ACC112 (cell line): ENCODE measurements around the gene TMEM63C.

Source experiments
- H2AFZ ChIP-seq: fragments of 200-600 bp; sonication (generic); one replicate; pipeline ENCODE4 v1.6.0; 2017; ENCODE audit warnings: antibody characterized with exemption, low read length; ENCODE audit not compliant: unreplicated experiment
- H3K27ac ChIP-seq: fragments of 200-600 bp; sonication (generic); 2 replicates; pipeline ENCODE4 v1.5.1; 2014; ENCODE audit warnings: low read depth, mild to moderate bottlenecking, antibody characterized with exemption, low read length, moderate library complexity
- H3K27me3 ChIP-seq: fragments of 200-600 bp; sonication (generic); 2 replicates; pipeline ENCODE4 v1.6.1; 2014; ENCODE audit warnings: mild to moderate bottlenecking, antibody characterized with exemption, low read length, moderate library complexity, mixed read lengths; ENCODE audit not compliant: insufficient read depth
- H3K36me3 ChIP-seq: fragments of 200-600 bp; sonication (generic); 2 replicates; pipeline ENCODE4 v1.6.1; 2016; ENCODE audit warnings: mild to moderate bottlenecking, antibody characterized with exemption, low read length, moderate library complexity, mixed read lengths; ENCODE audit not compliant: insufficient read depth
- H3K4me1 ChIP-seq: fragments of 200-600 bp; sonication (generic); one replicate; pipeline ENCODE4 v1.6.1; 2016; ENCODE audit warnings: low read length, mixed read lengths; ENCODE audit not compliant: insufficient read depth, unreplicated experiment, control insufficient read depth
- H3K4me3 ChIP-seq: fragments of 200-600 bp; sonication (generic); 2 replicates; pipeline ENCODE4 v1.5.1; 2014; ENCODE audit warnings: mild to moderate bottlenecking, low read depth, low read length
- H3K79me2 ChIP-seq: fragments of 200-600 bp; sonication (generic); one replicate; pipeline ENCODE4 v1.6.0; 2016; ENCODE audit warnings: low read length; ENCODE audit not compliant: control insufficient read depth, unreplicated experiment, insufficient read depth

The TMEM63C gene

GRCh38 chr14:77183896-77184295, 2.3 kb downstream of the TMEM63C start:
- H3K79me2 ChIP-seq, result no peaks in the 10 kb centered on the region
- peaks cover 58% of the 10 kb centered on the region for H3K27me3 ChIP-seq
- H2AFZ ChIP-seq, result no peak overlapping the region
- H3K27ac ChIP-seq, result no peak overlapping the region
- H3K4me3 ChIP-seq, result no peak overlapping the region
- H3K36me3 ChIP-seq, result no peaks in the 10 kb centered on the region
- H3K4me1 ChIP-seq, result peaks cover 13% of the 10 kb centered on the region

GRCh38 chr14:77184396-77185092, 2.9 kb downstream of the TMEM63C start:
- H3K4me1 ChIP-seq, result peaks cover 13% of the 10 kb centered on the region
- H2AFZ ChIP-seq, result no peak overlapping the region
- no peaks in the 10 kb centered on the region for H3K36me3 ChIP-seq
- H3K27me3 ChIP-seq, result peaks cover 60% of the 10 kb centered on the region
- no peak overlapping the region for H3K27ac ChIP-seq
- H3K4me3 ChIP-seq, result no peak overlapping the region
- no peaks in the 10 kb centered on the region for H3K79me2 ChIP-seq

GRCh38 chr14:77185093-77185465, 3.5 kb downstream of the TMEM63C start:
- H3K4me1 ChIP-seq, result peaks cover 13% of the 10 kb centered on the region

GRCh38 chr14:77186911-77187648, 5.5 kb downstream of the TMEM63C start:
- Histone ChIP-seq H3K36me3 (no peaks in the 10 kb centered on the region), H3K27ac (no peak overlapping the region), H3K27me3 (peaks cover 57% of the 10 kb centered on the region), H3K79me2 (no peaks in the 10 kb centered on the region), H2AFZ (no peak overlapping the region), H3K4me3 (no peak overlapping the region), H3K4me1 (peaks cover 13% of the 10 kb centered on the region)

More at GRCh38 chr14:77185093-77185465, 3.5 kb downstream of the TMEM63C start:
- Histone ChIP-seq H3K36me3 (no peaks in the 10 kb centered on the region), H3K79me2 (no peaks in the 10 kb centered on the region), H3K27me3 (peaks cover 60% of the 10 kb centered on the region), H3K27ac (no peak overlapping the region), H2AFZ (no peak overlapping the region), H3K4me3 (no peak overlapping the region)

- Histone ChIP-seq H2AFZ (no peak overlapping the region), H3K79me2 (no peaks in the 10 kb centered on the region), H3K27me3 (peaks cover 57% of the 10 kb centered on the region), H3K36me3 (no peaks in the 10 kb centered on the region), H3K4me3 (no peak overlapping the region), H3K4me1 (peaks cover 8% of the 10 kb centered on the region), H3K27ac (no peak overlapping the region)
These were observed 6.0 kb downstream of the TMEM63C start for GRCh38 chr14:77187649-77188012.

GRCh38 chr14:77189479-77189878, 7.9 kb downstream of the TMEM63C start:
- no peaks in the 10 kb centered on the region for H3K79me2 ChIP-seq
- no peak overlapping the region for H2AFZ ChIP-seq
- H3K4me3 ChIP-seq, result no peak overlapping the region
- H3K27me3 ChIP-seq, result peaks cover 48% of the 10 kb centered on the region
- peaks cover 8% of the 10 kb centered on the region for H3K4me1 ChIP-seq
- H3K27ac ChIP-seq, result no peak overlapping the region
- H3K36me3 ChIP-seq, result no peaks in the 10 kb centered on the region

- no peaks in the 10 kb centered on the region for H3K79me2 ChIP-seq
- peaks cover 61% of the 10 kb centered on the region for H3K27me3 ChIP-seq
These were observed 9.4 kb downstream of the TMEM63C start for GRCh38 chr14:77190977-77191376.

GRCh38 chr14:77194706-77195105, 13.1 kb downstream of the TMEM63C start:
- H3K4me3 ChIP-seq, result no peak overlapping the region
- H3K27ac ChIP-seq, result no peak overlapping the region
- H3K4me1 ChIP-seq, result no peaks in the 10 kb centered on the region
- no peaks in the 10 kb centered on the region for H3K79me2 ChIP-seq
- H3K27me3 ChIP-seq, result peaks cover 79% of the 10 kb centered on the region
- no peaks in the 10 kb centered on the region for H3K36me3 ChIP-seq
- H2AFZ ChIP-seq, result no peak overlapping the region

More at GRCh38 chr14:77190977-77191376, 9.4 kb downstream of the TMEM63C start:
- Histone ChIP-seq H3K4me3 (no peak overlapping the region), H3K27ac (no peak overlapping the region), H2AFZ (no peak overlapping the region), H3K4me1 (no peaks in the 10 kb centered on the region), H3K36me3 (no peaks in the 10 kb centered on the region)

- Histone ChIP-seq H3K79me2 (no peaks in the 10 kb centered on the region), H3K4me3 (no peak overlapping the region), H3K4me1 (no peaks in the 10 kb centered on the region), H2AFZ (no peak overlapping the region), H3K27me3 (peaks cover 80% of the 10 kb centered on the region), H3K27ac (no peak overlapping the region), H3K36me3 (no peaks in the 10 kb centered on the region)
These were observed 14.2 kb downstream of the TMEM63C start for GRCh38 chr14:77195766-77196165.

- Histone ChIP-seq H3K79me2 (no peaks in the 10 kb centered on the region), H3K36me3 (no peaks in the 10 kb centered on the region), H3K27me3 (peaks cover 85% of the 10 kb centered on the region), H2AFZ (no peak overlapping the region), H3K27ac (no peak overlapping the region), H3K4me1 (no peaks in the 10 kb centered on the region), H3K4me3 (no peak overlapping the region)
These were observed 16.4 kb downstream of the TMEM63C start for GRCh38 chr14:77197988-77198387.

GRCh38 chr14:77198561-77198960, 17.0 kb downstream of the TMEM63C start:
- Histone ChIP-seq H3K4me3 (no peak overlapping the region), H3K27me3 (peaks cover 85% of the 10 kb centered on the region), H2AFZ (no peak overlapping the region), H3K27ac (no peak overlapping the region), H3K36me3 (no peaks in the 10 kb centered on the region), H3K79me2 (no peaks in the 10 kb centered on the region), H3K4me1 (no peaks in the 10 kb centered on the region)
